ENCODE data around the gene SLC17A8. TPM values are rescaled to one million over a fixed set of nuclear protein-coding genes. Genes with fewer than 3 reads are reported as not detected.

The SLC17A8 gene
- total and polyA plus RNA-seq, 4 donors = 0.02 to 14.8 (median 0.24) TPM

DNA sequence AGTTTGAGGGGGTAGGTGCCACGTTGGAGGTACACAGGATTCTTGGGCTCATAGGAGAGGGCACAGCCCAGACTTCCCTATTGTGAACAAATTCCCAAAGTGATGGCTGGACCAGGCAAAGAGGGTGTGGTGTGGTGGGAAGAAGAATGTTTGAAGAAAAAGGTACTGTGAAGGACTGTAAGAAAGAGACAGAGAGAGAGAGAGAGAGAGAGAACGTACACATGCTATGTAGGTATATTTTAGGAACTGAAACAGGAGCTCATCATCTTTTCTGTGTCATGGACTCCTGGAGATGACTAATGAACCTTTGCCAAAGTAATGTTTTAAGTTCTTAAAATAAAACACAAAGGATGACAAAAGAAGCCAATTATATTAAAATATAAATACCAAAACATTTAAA is 24.5 kb downstream of the SLC17A8 start:
- H3K27ac ChIP-seq (ENCODE audit: low read depth in 1 of 2, low read length in 1 of 2) = no peak overlapping the region
- H3K4me1 ChIP-seq (ENCODE audit: control insufficient read depth in 5 of 5, insufficient read depth in 5 of 5, low read length in 5 of 5) = no peaks in the 10 kb centered on the region
- no peaks in the 10 kb centered on the region for H3K27me3 ChIP-seq (ENCODE audit: control insufficient read depth in 3 of 3, insufficient read depth in 3 of 3, low read length in 2 of 3)
- 71 to 73% methylated on average over 2 of the region's 2 CpGs for WGBS, 2 donors
- H3K36me3 ChIP-seq (ENCODE audit: control insufficient read depth in 4 of 4, insufficient read depth in 4 of 4, low read length in 4 of 4) = no peaks in the 10 kb centered on the region
- ATAC-seq (ENCODE audit: insufficient read depth, low FRiP score) (no peak), DNase-seq (no peak)
- no peaks in the 10 kb centered on the region for H3K9me3 ChIP-seq (ENCODE audit: control insufficient read depth in 4 of 4, insufficient read depth in 3 of 4, low read length in 3 of 4)
- TF ChIP-seq, protein P1, sequence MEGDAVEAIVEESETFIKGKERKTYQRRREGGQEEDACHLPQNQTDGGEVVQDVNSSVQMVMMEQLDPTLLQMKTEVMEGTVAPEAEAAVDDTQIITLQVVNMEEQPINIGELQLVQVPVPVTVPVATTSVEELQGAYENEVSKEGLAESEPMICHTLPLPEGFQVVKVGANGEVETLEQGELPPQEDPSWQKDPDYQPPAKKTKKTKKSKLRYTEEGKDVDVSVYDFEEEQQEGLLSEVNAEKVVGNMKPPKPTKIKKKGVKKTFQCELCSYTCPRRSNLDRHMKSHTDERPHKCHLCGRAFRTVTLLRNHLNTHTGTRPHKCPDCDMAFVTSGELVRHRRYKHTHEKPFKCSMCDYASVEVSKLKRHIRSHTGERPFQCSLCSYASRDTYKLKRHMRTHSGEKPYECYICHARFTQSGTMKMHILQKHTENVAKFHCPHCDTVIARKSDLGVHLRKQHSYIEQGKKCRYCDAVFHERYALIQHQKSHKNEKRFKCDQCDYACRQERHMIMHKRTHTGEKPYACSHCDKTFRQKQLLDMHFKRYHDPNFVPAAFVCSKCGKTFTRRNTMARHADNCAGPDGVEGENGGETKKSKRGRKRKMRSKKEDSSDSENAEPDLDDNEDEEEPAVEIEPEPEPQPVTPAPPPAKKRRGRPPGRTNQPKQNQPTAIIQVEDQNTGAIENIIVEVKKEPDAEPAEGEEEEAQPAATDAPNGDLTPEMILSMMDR (IDR thresholded peaks at IDR 0.05; ENCODE audit: control extremely low read depth, extremely low read depth) = no peak
- no peak overlapping the region for H3K9ac ChIP-seq (ENCODE audit: insufficient read depth in 1 of 2, low read length in 2 of 2)
- H3K4me3 ChIP-seq = no peak overlapping the region

- TF ChIP-seq, protein P1 (IDR thresholded peaks at IDR 0.05; ENCODE audit: control extremely low read depth, extremely low read depth) = no peak
- WGBS, 2 donors = 84 to 89% methylated on average over 6 of the region's 6 CpGs
- H3K9ac ChIP-seq (ENCODE audit: insufficient read depth in 1 of 2, low read length in 2 of 2) = no peak overlapping the region
- ATAC-seq (ENCODE audit: insufficient read depth, low FRiP score) = no peak
- no peaks in the 10 kb centered on the region for H3K9me3 ChIP-seq (ENCODE audit: control insufficient read depth in 4 of 4, insufficient read depth in 3 of 4, low read length in 3 of 4)
- no peak overlapping the region for H3K4me3 ChIP-seq
- H3K27ac ChIP-seq (ENCODE audit: low read depth in 1 of 2, low read length in 1 of 2) = no peak overlapping the region
- no peaks in the 10 kb centered on the region for H3K27me3 ChIP-seq (ENCODE audit: control insufficient read depth in 3 of 3, insufficient read depth in 3 of 3, low read length in 2 of 3)
- DNase-seq = no peak
- no peaks in the 10 kb centered on the region for H3K36me3 ChIP-seq (ENCODE audit: control insufficient read depth in 4 of 4, insufficient read depth in 4 of 4, low read length in 4 of 4)
- no peaks in the 10 kb centered on the region for H3K4me1 ChIP-seq (ENCODE audit: control insufficient read depth in 5 of 5, insufficient read depth in 5 of 5, low read length in 5 of 5)
These were observed 25.5 kb downstream of the SLC17A8 start for GRCh38 chr12:100382338-100382737.

- WGBS, 2 donors = 88 to 90% methylated on average over 9 of the region's 9 CpGs
- Histone ChIP-seq H3K36me3 (ENCODE audit: control insufficient read depth in 4 of 4, insufficient read depth in 4 of 4, low read length in 4 of 4) (no peaks in the 10 kb centered on the region), H3K9ac (ENCODE audit: insufficient read depth in 1 of 2, low read length in 2 of 2) (no peak overlapping the region), H3K27me3 (ENCODE audit: control insufficient read depth in 3 of 3, insufficient read depth in 3 of 3, low read length in 2 of 3) (no peaks in the 10 kb centered on the region), H3K4me1 (ENCODE audit: control insufficient read depth in 5 of 5, insufficient read depth in 5 of 5, low read length in 5 of 5) (no peaks in the 10 kb centered on the region), H3K4me3 (no peak overlapping the region), H3K9me3 (ENCODE audit: control insufficient read depth in 4 of 4, insufficient read depth in 3 of 4, low read length in 3 of 4) (no peaks in the 10 kb centered on the region), H3K27ac (ENCODE audit: low read depth in 1 of 2, low read length in 1 of 2) (no peak overlapping the region)
- TF ChIP-seq, protein P1 (IDR thresholded peaks at IDR 0.05; ENCODE audit: control extremely low read depth, extremely low read depth) = no peak
- ATAC-seq (ENCODE audit: insufficient read depth, low FRiP score) = no peak
- no peak for DNase-seq
These were observed 27.0 kb downstream of the SLC17A8 start for GRCh38 chr12:100383586-100384558.

Measured in lung (tissue), 12 donors.